Adrenal gland (tissue), 5 donors: ENCODE measurements around the gene MMP21.

ENCODE experiments used
- POLR2A ChIP-seq, 2 donors: fragments of 450-650 bp; IDR thresholded peaks; one replicate each; pipeline ENCODE4 v1.6.1; 2017; ENCODE audit warnings: antibody characterized with exemption in 2 of 2, mild to moderate bottlenecking in 2 of 2, moderate library complexity in 1 of 2
- TF ChIP-seq, protein P1 (sequence below), 6 experiments: fragments of 450-650 bp in 4 of 6; fragments of 200-600 bp in 2 of 6; sonication (generic) in 1 of 6; IDR thresholded peaks; 1 replicate in 5 of 6; 2 replicates in 1 of 6; pipeline versions ENCODE4 v1.5.1 to v1.8.0; 2016 to 2021; ENCODE audit warnings: antibody characterized with exemption in 6 of 6, mild to moderate bottlenecking in 2 of 6, moderate library complexity in 1 of 6
- donor health status: DM: no; HTN: no; CAD: no.

DNA sequence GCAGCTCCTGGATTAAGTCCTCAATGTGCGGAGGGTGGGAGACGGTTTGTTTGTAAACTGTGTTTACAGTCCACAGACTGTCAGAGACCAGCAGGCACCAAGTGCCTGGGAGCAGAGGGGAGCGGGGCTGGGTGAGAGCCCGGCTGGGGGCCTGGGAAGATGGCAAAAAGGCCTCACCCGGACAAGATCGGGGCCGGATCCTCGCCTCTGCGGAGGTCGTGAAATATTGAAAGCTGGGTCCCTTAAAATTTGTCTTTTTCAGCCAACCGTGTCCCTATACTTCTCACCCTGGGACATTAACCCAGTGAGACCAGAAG is 2.8 kb downstream of the MMP21 start:
- TF ChIP-seq POLR2A (IDR thresholded peaks at IDR 0.05): no peak
- TF ChIP-seq, protein P1, sequence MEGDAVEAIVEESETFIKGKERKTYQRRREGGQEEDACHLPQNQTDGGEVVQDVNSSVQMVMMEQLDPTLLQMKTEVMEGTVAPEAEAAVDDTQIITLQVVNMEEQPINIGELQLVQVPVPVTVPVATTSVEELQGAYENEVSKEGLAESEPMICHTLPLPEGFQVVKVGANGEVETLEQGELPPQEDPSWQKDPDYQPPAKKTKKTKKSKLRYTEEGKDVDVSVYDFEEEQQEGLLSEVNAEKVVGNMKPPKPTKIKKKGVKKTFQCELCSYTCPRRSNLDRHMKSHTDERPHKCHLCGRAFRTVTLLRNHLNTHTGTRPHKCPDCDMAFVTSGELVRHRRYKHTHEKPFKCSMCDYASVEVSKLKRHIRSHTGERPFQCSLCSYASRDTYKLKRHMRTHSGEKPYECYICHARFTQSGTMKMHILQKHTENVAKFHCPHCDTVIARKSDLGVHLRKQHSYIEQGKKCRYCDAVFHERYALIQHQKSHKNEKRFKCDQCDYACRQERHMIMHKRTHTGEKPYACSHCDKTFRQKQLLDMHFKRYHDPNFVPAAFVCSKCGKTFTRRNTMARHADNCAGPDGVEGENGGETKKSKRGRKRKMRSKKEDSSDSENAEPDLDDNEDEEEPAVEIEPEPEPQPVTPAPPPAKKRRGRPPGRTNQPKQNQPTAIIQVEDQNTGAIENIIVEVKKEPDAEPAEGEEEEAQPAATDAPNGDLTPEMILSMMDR (IDR thresholded peaks at IDR 0.05): no peak
